A673 (cell line): ENCODE measurements around the gene CELSR3. TPM values are rescaled to one million over a fixed set of nuclear protein-coding genes. Genes with fewer than 3 reads are reported as not detected.

ENCODE experiments used
- BruUV-seq: library from RNA; stranded (reverse); fragments of 400-500 nt; replicated peaks from 2 replicates; lab custom pipeline; 2021; lab: Mats Ljungman, UMichigan
- CTCF ChIA-PET: fragments of 300-600 bp; sonication (Branson Sonifier 250); formaldehyde crosslinking; loops from one replicate; lab custom pipeline; 2022; ENCODE audit warnings: antibody characterized with exemption; lab: Charles Lee
- POLR2A ChIA-PET: fragments of 300-600 bp; sonication (Branson Sonifier 250); formaldehyde crosslinking; loops from one replicate; lab custom pipeline; 2022; ENCODE audit warnings: antibody characterized with exemption; ENCODE audit not compliant: low non-redundant PET; lab: Charles Lee
- DNase-seq: peaks from one replicate; pipeline ENCODE4 v3.0.0-alpha.2; 2015; ENCODE audit warnings: low spot score
- H3K27ac ChIP-seq: fragments of 200-600 bp; sonication (generic); 2 replicates; pipeline ENCODE4 v1.5.1; 2016; ENCODE audit warnings: mixed run types, low read depth, mild to moderate bottlenecking, mixed read lengths, antibody characterized with exemption, low read length; ENCODE audit not compliant: poor library complexity, severe bottlenecking
- H3K27me3 ChIP-seq: fragments of 200-600 bp; sonication (generic); replicated peaks from 2 replicates; pipeline ENCODE4 v1.6.1; 2017; ENCODE audit warnings: mixed run types, low read depth, mild to moderate bottlenecking, mixed read lengths, antibody characterized with exemption, low read length; ENCODE audit not compliant: insufficient read depth, poor library complexity
- H3K36me3 ChIP-seq: fragments of 200-600 bp; sonication (generic); 2 replicates; pipeline ENCODE4 v1.6.1; 2016; ENCODE audit warnings: mixed run types, mild to moderate bottlenecking, mixed read lengths, antibody characterized with exemption, low read length; ENCODE audit not compliant: insufficient read depth, poor library complexity, severe bottlenecking
- H3K4me1 ChIP-seq: fragments of 200-600 bp; sonication (generic); 2 replicates; pipeline ENCODE4 v1.6.1; 2017; ENCODE audit warnings: mixed run types, mild to moderate bottlenecking, mixed read lengths, antibody characterized with exemption, low read length; ENCODE audit not compliant: insufficient read depth, poor library complexity, severe bottlenecking
- H3K4me3 ChIP-seq: fragments of 200-600 bp; sonication (generic); 2 replicates; pipeline ENCODE4 v1.5.1; 2016; ENCODE audit warnings: low read depth, mixed run types, mild to moderate bottlenecking, mixed read lengths, low read length; ENCODE audit not compliant: poor library complexity, severe bottlenecking
- H3K9me3 ChIP-seq: fragments of 200-600 bp; sonication (generic); 2 replicates; pipeline ENCODE4 v1.6.1; 2016; ENCODE audit warnings: mixed run types, low read depth, mild to moderate bottlenecking, mixed read lengths, antibody characterized with exemption, low read length; ENCODE audit not compliant: poor library complexity, severe bottlenecking
- CTCF ChIP-seq: fragments of 300-800, 200-600 bp; sonication (generic); conservative IDR thresholded peaks from 2 replicates; pipeline ENCODE4 v1.5.1; 2017; ENCODE audit warnings: low read depth, mild to moderate bottlenecking, antibody characterized with exemption, low read length, moderate library complexity, mixed read lengths
- EZH2 ChIP-seq: fragments of 200-600 bp; sonication (generic); IDR thresholded peaks from 2 replicates; pipeline ENCODE4 v1.6.1; 2017; ENCODE audit warnings: borderline replicate concordance, low read depth, mild to moderate bottlenecking, mixed read lengths, antibody characterized with exemption, low read length; ENCODE audit not compliant: poor library complexity, severe bottlenecking
- intact Hi-C: fragments of 100-400 bp; cut with micrococcal nuclease; formaldehyde crosslinking; loops from one replicate; pipeline ENCODE4 v1.10.0; 2022; ENCODE audit not compliant: unreplicated experiment
- total RNA-seq: library from RNA; stranded (reverse); gene quantifications from 2 replicates; pipeline ENCODE4 v1.2.3, GENCODE V29; 2021

The CELSR3 gene
- total RNA-seq, 1 experiment from 2014 or later, result 1.2 TPM

GRCh38 chr3:48595075-48595525 lies 67.6 kb downstream of the CELSR3 start, which contains the start of gene COL7A1:
Gene COL7A1, minus strand, starts transcription at chr3:48595329. Its CDS starts 170 bp downstream, at chr3:48595159.
- no peaks in the 10 kb centered on the region for H3K27me3 ChIP-seq
- BruUV-seq, result no TSS peak
- no peaks in the 10 kb centered on the region for H3K9me3 ChIP-seq
- TF ChIP-seq EZH2, result no peak
- no peak for TF ChIP-seq CTCF
- CTCF ChIA-PET, result no interaction called here
- peak; percentile 32 for DNase-seq
- POLR2A ChIA-PET, result no interaction called here
- intact Hi-C loops, result no loop called here
- peaks cover 24% of the 10 kb centered on the region for H3K4me1 ChIP-seq
- H3K4me3 ChIP-seq, result peak within 1 kb of the TSS; percentile 42
- H3K27ac ChIP-seq, result peak within 1 kb of the TSS; percentile 13
- H3K36me3 ChIP-seq, result peaks cover 3% of the 10 kb centered on the region

GRCh38 chr3:48594417-48595049 lies 68.2 kb downstream of the CELSR3 start:
- Histone ChIP-seq H3K27me3 (no peaks in the 10 kb centered on the region), H3K4me3 (peak overlapping the region; percentile 42), H3K9me3 (no peaks in the 10 kb centered on the region), H3K27ac (no peak overlapping the region), H3K4me1 (peaks cover 24% of the 10 kb centered on the region), H3K36me3 (no peaks in the 10 kb centered on the region)
- TF ChIP-seq CTCF, result no peak
- no peak for TF ChIP-seq EZH2
- POLR2A ChIA-PET, result no interaction called here
- intact Hi-C loops, result no loop called here
- DNase-seq, result no peak
- BruUV-seq, result TSS peak; percentile 64
- CTCF ChIA-PET, result no interaction called here

- H3K4me3 ChIP-seq, result no peak overlapping the region
- H3K27me3 ChIP-seq, result no peaks in the 10 kb centered on the region
- H3K9me3 ChIP-seq, result no peaks in the 10 kb centered on the region
- intact Hi-C loops, result no loop called here
- no peak for TF ChIP-seq EZH2
- ChIA-PET CTCF (no interaction called here), POLR2A (no interaction called here)
- H3K4me1 ChIP-seq, result peaks cover 16% of the 10 kb centered on the region
- H3K27ac ChIP-seq, result no peak overlapping the region
- DNase-seq, result no peak
- BruUV-seq, result no TSS peak
- no peaks in the 10 kb centered on the region for H3K36me3 ChIP-seq
Observed at GRCh38 chr3:48593337-48593736, 69.3 kb downstream of the CELSR3 start.

- H3K27me3 ChIP-seq, result no peaks in the 10 kb centered on the region
- no TSS peak for BruUV-seq
- CTCF ChIA-PET, result no interaction called here
- no peaks in the 10 kb centered on the region for H3K9me3 ChIP-seq
- TF ChIP-seq EZH2 (no peak), CTCF (no peak)
- DNase-seq, result no peak
- H3K4me3 ChIP-seq, result no peak overlapping the region
- intact Hi-C loops, result no loop called here
- POLR2A ChIA-PET, result no interaction called here
- H3K4me1 ChIP-seq, result peaks cover 12% of the 10 kb centered on the region
- H3K36me3 ChIP-seq, result no peaks in the 10 kb centered on the region
- H3K27ac ChIP-seq, result no peak overlapping the region
Observed at GRCh38 chr3:48592519-48593087, 70.1 kb downstream of the CELSR3 start.
